Skin epidermis (tissue), 12 donors: ENCODE measurements around the gene UHRF1.
A peak's percentile ranks its signal among the peaks of the same experiment; 100 is the strongest.
"Not testable (repeated sequence)": the region's sequence is repeated elsewhere in the genome, so short reads cannot be mapped to it uniquely, and the experiment has no call there.

Experiments
- H3K27ac ChIP-seq, 21 experiments: fragments of 200-600 bp; sonication (generic) in 11 of 21; one replicate each; pipeline ENCODE4 v1.5.0; 2020; ENCODE audit warnings: mild to moderate bottlenecking in 3 of 21, inconsistent platforms in 2 of 21, moderate library complexity in 2 of 21
- H3K4me3 ChIP-seq, 7 experiments: fragments of 200-600 bp; sonication (generic) in 2 of 7; one replicate each; pipeline ENCODE4 v1.5.0; 2020; ENCODE audit warnings: inconsistent platforms in 2 of 7, mild to moderate bottlenecking in 2 of 7, moderate library complexity in 1 of 7

The UHRF1 gene

DNA sequence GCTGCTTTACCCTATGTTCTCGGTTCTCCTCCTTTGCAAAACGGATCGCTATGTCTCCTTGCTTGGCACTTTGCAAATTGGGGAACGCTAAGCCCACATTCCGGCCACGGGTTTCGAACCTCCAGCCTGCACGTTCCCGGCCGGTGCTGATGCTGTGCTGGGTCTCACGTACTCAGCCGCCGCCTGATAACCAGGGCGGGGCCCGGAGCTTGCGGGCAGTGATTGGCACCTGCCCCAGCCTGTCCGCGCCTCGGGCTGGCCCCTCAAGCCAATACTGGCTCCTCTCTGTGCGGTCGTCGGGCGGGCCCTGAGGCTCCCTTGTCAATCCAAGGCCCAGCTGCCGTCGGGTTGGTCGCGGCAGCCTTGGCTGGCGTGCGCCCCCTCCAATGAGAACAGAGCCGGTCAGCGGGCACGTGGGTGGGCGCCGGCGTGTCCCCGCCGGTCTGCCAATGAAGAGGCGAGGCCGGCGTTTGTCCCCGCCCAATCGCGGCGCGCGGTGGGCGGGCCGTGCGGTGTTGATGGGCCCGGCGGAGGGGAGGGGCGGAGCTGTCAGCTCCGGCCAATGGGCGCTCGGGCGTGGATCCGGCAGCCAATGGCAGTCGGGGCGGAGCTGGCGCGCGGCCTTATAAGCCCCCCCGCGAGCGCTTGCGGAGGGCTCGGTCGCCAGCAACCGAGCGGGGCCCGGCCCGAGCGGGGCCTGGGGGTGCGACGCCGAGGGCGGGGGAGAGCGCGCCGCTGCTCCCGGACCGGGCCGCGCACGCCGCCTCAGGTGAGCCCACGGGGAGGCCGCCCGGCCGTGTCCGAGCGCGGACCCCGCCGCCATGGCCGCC lies 59.4 kb downstream of the UHRF1 start, which contains the start of gene KDM4B:
KDM4B (plus strand) TSS at position 652 of the 830 bp plus-strand sequence. CDS start 63,778 bp downstream, outside the sequence.
- Histone ChIP-seq H3K4me3 (peak within 1 kb of the TSS; percentile 37 to 68 (median 62)), H3K27ac (peak within 1 kb of the TSS in 20 of 21 experiments; percentile 27 to 88 (median 74))

DNA sequence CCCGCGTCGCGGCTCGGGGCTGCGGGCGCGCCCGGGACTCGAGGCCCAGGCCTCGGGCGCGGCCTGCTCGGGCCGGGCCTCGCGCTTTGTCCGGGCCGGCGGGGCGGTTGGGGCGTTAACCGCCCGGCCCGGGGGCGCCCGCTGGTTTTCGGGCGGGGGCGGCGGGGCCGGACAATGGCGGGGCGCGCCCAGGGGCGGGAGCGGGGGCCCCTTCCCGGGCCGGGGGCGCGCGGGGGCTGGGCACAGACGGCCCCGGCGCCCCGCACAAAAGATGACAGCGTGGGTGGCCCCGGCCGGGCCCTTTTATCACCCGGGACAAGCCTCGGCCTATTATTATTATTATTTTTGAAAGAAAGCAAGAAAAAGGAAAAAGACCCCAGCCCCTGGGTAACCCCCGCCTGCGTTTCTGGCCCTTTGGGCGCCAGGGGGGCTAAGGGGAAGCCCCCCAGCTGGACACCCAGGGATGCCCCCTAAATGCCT lies 60.0 kb downstream of the UHRF1 start:
- Histone ChIP-seq H3K4me3 (peak overlapping the region; percentile 37 to 68 (median 62)), H3K27ac (peak overlapping the region in 18 of 21 experiments; percentile 37 to 88 (median 75))

DNA sequence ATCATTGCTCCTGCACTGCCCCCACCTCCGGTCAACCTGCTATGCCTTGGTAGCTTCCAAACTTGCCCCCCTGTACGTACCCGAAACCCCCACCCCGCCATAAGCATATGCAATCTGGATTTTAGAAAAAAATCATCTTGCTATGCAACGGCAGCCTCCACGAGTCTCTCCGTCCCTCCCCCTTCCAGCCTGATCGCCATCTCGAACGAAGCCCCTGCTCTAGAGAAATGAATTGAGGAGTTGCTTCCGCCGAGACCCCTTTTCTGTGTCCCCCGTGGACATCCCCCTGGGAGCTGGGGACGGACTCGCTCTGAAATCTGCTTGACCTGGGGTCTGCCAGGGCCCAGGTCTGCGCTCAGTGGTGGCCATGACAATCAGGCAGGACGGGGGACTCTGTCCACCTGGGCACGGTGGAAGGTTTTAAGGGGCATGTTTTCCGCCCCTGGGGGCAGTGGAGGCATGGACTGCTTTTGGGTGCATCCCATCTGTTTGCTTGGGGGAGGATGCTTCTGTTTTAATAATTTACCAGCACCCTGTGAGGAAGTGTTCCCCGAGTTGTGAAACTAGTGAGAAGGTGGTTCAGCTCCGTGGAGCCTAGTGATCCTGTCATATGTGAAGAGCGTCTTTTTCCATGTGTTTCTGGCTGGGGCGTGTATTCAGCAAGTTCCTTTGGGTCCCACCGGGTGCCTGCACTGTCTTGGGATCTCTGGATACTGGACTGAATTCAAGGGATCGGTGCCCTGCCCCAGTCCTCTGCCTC lies 60.7 kb downstream of the UHRF1 start:
- peak overlapping the region; percentile 37 to 68 (median 62) for H3K4me3 ChIP-seq
- H3K27ac ChIP-seq = peak overlapping the region in 19 of 21 experiments; percentile 27 to 88 (median 74)

DNA sequence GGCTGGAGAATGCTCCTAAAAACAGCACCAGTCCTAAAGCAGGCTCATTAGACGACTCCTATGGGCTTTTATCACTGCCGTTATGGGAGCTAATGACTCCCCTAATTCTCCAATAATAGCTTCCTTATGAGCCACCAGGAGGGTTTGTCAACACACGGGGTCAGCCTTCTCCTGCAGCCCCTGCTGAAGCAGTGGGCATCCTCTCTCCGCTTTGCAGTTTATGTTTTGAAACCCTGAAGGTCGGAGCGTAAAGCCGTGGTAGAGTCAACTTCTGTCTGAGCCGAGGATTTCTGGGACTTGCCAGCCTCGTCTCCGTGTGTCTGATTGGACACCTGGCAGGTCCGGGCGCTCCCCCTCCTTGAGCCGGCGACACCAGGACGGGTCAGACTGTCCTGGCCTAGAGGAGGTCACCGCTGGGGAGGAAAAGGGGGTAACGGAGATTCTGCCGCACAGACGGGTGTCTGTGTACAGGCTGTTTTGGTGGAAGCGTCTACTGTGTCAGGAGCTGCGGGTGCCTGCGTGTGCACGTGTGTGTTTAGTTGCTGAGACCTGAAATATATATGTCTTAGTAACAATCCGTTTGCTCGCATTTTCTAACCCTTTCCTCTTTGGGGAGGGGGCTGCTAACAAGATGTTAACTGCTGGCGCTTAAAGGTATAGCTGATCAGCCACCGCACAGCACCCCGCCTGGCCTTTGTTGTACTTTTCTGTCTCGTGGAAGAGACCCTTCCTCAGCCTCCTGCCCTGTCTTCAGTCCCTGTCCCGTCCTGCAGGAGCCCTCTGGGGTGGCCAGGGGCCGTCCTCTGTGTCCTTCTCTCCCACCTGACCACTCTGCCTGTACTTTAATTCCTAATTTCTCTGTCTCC lies 61.5 kb downstream of the UHRF1 start:
- Histone ChIP-seq H3K27ac (peak overlapping the region in 15 of 21 experiments; percentile 17 to 88 (median 76)), H3K4me3 (peak overlapping the region; percentile 37 to 68 (median 62))

DNA sequence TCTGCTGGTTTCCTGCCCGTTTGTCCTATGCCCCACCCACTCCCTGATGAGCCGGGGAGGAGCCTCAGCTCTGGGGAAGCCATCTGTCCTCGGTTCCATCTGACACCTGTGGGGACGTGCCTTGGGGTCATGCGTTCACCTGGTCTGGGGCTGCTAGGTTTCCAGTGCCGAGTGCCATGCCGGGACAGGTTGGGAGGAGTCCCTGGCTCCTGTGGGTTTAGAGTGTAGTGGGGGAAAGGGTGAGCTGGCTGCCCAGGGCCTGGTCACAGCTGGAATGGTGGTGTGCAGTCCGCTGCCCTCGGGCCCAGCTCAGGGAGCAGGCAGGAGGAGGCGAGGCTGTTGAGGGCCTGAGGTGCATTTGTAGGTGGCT lies 62.1 kb downstream of the UHRF1 start:
- peak overlapping the region in 5 of 7 experiments; percentile 2 to 68 (median 62) for H3K4me3 ChIP-seq
- peak overlapping the region in 12 of 21 experiments; percentile 17 to 88 (median 76) for H3K27ac ChIP-seq

DNA sequence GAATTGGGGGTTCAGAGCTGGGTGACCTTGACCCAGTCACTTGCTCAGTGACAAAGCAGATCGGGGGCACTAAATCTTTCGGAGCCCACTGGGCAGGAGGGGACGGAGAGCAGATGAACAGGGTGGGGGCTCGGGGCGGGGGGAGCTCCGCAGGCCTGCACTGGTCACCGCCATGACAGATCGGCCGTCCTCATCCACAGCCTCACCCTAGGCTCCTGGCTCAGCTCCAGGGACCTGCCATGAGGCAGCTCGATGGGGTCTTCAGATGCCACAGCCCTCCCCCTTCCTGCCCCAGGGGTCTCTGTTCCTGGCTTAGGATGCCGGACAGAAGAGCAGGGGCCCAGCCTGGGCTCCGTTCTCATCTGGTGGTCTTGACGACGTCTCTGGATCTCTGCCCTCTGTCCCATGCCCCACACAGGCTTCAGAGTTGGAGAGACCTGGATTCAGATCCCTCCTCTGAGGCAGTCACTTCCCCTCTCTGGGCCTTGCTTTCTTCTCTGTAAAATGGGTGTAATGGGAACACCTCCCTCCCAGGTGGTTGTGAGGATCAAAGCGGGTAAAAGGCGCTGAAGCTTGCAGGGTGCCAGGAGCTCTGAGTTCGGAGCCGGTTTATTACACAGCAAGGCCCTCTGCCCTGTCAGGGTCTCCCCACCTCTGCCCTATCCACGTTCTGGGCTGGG lies 62.7 kb downstream of the UHRF1 start:
- peak overlapping the region in 5 of 21 experiments; percentile 7 to 83 (median 33) for H3K27ac ChIP-seq
- peak overlapping the region in 1 of 7 experiments; percentile 62 for H3K4me3 ChIP-seq

DNA sequence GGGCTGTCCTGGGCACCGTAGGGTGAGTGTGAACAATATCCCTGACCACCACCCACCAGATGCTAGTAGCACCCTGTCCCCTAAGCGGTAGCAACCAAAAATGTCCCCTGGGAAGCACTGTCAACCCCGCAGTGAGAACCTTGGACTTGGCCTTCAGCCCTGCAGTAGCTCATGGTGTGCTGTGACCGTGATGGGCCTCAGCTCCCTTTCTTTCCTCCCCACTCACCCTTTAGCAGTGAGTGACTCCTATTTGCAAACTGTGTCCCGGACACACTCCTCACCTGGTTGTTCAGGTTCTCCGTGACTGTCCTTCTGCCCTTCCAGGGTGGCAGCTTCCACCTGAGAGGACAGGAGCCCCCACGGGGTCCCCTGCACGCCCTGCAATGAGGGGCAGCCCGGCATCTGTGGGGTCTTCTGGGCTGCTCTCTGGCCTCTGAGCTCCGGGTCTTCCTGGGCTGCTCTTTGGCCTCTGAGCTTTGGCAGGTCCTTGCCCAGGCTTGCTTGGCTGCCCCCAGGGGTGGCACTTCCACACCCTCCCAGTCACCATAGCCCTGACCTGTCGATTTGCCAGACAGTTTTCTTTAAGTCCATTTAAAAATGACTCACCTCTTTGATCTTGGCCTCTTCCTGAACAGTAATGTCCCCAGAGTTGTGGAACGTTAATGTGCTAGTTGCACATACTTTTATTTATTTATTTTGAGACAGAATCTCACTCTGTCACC lies 63.4 kb downstream of the UHRF1 start:
- Histone ChIP-seq H3K27ac (peak overlapping the region in 8 of 21 experiments; percentile 1 to 55 (median 18)), H3K4me3 (no peak overlapping the region)

DNA sequence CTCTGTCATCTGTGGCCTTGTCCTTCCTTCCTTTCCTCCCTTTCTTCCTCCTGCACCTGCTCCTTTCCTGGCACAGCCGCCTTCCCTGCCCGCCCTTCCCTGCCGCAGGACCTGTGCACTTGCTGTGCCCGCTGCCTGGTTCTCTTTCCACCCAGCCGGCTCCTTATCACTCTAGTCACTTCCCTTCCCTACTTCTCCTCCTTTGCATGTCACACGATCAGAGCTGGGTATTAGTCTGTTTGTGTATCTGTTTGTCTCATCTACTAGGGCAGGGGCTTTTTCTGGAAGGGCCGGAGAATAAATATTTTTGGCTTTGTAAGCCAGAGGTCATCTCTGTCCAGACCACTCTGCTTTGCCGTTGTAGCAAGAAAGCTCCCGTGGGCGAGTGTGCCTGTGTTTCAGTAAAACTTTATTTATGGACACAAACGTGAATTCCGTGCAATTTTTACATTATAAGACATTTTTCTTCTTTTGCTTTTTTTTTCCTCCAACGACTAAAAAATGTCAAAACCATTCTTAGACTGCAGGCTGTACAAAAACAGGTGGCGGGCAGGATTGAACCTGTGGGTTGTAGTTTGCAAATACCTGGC lies 65.7 kb downstream of the UHRF1 start:
- no peak overlapping the region for H3K4me3 ChIP-seq
- peak overlapping the region in 2 of 21 experiments; percentile 7 to 23 for H3K27ac ChIP-seq

DNA sequence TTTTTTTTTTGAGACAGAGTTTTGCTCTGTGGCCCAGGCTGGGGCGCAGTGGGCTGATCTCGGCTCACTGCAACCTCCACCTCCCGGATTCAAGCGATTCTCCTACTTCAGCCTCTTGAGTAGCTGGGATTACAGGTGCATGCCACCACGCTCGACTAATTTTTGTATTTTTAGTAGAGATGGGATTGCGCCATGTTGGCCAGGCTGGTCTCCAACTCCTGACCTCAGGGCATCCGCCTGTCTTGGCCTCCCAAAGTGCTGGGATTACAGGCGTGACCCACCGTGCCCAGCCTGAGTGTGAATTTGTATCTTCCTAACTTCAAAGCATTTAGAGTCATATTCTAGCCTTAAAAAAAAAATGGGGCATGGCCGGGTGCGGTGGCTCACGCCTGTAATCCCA lies 66.3 kb downstream of the UHRF1 start:
- not testable (repeated sequence) for H3K4me3 ChIP-seq
- H3K27ac ChIP-seq = peak overlapping the region in 15 of 21 experiments; percentile 10 to 76 (median 65)

DNA sequence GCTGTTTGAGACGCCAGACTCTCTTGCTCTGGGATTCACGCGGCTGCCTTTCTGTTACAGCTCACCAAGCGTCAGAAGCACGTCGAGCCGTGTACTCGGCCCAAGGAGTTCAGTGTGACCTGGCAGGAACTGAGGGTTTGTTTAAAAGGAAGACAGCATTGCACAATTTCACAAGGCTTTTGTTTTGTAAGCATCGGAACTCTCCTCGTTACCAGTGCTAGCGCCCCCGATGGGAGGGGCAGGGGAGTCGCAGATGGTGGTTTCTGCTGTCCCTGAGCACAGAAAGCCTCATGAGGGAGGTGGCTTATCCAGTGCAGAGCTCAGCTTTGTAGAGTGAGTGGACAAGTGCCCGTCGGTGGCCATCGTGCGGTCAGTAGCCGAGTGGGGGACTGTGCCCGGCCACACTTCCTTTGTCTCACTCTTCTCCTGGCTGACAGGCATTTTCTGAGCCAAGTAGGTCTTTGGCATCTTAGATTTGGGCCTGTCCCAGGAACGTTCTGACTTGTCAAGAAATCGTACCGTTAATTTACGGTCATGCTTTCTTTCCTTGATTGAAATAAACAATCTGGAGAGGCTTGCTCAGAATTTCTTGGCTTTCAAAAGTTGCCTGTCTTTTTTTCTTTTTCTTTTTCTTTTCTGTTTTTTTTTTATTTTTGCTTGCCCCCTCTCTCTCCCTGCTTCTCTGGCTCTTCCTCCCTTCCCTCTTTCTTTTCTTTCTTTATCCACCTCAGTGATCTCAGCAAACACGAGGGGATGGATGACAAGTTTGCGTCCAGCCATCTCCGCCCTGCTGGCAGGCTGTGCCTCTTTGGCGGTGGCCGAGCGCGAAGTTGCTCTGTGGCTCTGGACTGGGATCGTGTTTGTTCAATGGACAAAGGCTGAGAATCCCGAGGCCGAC lies 67.3 kb downstream of the UHRF1 start:
- Histone ChIP-seq H3K4me3 (peak overlapping the region in 2 of 7 experiments; percentile 10), H3K27ac (peak overlapping the region in 20 of 21 experiments; percentile 10 to 80 (median 62))

DNA sequence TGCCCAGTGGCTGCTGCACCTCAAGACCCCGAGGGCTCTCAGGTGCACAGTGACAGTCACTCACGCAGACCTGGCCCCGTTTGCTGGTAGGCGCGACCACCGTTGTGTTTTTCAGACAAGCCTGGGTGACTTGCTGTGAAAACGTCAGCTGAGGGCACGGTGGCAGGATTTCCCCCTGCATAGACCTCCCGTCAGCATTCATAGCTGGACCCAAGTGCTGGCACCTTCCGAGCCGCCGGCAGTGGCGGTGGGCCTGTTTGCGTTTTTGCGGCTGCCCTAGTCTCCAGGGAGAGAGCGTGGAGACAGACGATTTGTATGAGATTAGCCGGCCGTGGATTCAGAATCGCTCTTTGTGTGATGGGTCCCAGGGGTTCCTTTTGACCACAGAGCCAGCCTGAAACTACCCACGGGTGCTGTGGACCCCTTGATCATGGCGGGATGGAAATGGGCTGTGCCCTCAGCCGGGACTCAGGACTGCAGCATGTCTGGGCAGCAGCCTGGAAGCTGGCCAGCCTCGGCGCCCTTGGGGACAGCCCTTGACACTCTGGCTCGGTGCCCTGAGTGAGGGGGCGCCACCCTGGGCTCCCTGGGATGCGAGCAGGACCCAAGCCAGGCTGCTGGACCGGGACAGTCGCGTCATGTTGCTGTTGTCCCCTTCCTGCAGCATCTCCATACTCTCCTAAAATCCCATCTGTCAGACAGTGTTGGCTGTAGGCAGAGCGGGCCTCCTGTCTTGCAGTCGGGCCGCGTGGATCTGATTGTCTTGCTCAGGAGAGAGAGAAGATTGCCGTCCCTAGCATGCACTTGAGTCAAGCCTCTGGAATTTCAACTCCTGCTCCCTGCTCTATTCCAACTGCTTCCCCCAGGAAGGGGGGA lies 68.2 kb downstream of the UHRF1 start:
- Histone ChIP-seq H3K4me3 (peak overlapping the region in 1 of 7 experiments; percentile 10), H3K27ac (peak overlapping the region in 16 of 21 experiments; percentile 5 to 80 (median 62))

DNA sequence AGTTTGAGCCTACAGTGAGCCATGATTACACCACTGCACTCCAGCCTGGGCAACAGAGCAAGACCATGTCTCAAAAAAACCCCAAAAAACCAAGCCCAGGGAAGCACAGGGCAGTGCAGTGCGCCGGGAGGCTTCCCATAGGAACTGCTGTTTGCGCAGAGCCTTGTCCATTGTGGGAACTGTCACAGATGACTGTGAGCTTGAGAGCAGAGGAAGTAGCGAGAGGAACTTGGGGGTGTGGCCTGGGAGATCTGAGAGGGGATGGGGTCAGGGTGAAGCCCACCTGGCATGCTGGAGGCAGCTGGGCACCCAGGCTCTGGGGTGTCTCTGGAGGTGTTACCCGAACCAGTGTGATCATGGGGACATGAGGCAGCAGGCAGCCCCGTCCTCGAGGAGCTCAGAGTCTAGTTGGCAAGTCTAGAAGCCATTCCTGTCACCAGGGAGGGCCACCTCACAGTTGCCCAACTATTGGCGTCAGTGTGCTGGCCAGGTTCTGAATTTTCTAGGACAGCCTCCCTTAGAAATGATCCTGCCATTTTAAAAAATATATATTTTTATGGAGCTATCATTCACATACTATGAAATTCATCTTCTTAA lies 70.0 kb downstream of the UHRF1 start:
- Histone ChIP-seq H3K4me3 (no peak overlapping the region), H3K27ac (peak overlapping the region in 4 of 21 experiments; percentile 9 to 42 (median 22))

DNA sequence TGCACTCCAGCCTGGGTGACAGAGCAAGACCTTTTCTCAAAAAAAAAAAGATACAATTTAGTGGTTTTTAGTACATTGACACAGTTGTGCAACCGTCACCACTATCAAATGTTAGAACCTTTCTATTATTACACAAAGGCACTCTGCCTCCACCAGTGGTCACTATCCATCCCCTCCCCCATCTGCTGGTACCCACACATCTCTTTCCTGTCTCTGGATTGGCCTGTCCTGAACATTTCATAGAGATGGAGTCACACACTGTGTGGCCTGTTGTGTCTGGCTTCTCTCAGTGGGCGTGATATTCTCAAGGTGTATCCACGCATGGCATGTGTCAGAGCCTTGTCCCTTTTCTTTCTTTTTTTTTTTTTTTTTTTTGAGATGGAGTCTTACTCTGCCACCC lies 70.8 kb downstream of the UHRF1 start:
- H3K4me3 ChIP-seq = no peak overlapping the region
- no peak overlapping the region for H3K27ac ChIP-seq

DNA sequence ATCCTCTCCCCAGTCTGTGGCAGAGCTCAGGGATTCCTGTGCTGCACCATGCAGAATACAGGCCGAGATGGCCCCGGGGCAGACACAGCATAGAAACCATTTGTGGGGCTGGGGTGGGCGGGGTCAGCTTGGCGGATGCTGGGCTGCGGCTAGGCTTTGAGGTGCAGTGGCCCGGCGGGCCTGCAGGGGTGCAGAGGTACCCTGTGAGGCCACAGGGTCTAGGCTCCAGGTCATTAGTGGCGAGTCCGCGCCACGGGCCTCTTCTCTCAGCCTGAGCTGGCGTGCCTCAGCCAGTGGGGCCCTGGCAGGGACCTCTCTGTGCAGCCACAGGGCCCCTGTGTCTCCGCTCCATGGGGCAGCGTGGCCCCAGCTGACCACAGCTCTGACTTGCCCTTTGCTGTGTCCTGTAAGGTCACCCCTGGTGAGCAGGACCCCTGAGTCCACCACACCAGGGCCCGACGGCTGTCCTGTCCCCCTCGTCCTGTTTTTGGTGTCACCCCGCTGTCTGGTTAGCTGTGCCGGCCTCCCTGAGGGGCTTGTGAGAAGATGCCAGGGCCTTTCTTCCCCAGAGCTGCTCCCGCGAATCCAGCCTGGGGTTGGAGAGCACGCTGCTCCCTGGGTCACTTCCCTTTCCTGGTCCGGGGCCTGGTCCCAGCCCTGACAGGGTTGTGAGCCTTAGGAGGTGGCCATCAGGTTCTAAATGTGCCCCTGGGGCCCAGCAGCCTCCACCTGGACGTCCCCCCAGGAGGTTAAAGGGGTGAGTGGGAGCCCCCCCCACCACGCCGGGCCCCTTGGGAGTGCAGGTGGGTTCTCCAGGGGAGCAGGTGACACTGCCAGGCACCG lies 71.8 kb downstream of the UHRF1 start:
- peak overlapping the region in 1 of 21 experiments; percentile 15 for H3K27ac ChIP-seq
- H3K4me3 ChIP-seq = no peak overlapping the region

DNA sequence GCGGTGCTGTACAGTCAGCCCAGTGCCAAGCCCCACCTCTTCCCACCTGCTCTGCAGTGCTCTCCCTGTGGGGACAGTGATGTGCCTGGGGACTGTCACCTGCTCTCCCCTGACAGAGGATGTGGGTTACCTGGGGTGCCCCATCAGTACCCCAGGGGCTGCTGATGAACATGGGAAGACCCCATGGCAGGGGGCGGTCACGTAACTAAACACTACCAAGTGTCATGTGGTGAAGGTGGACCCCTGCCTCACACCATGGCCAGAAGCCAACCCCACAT lies 72.3 kb downstream of the UHRF1 start:
- Histone ChIP-seq H3K4me3 (no peak overlapping the region), H3K27ac (no peak overlapping the region)
